SK-N-SH treated with all-trans-retinoic acid at 6 μM for 48 hours (cell line): ENCODE results near the gene MED13.

ENCODE experiments used
- ATAC-seq: fragments of 200-7000 bp; cut with Tn5 transposase; 3 replicates; pipeline ENCODE4 v1.9.1; 2020; ENCODE audit warnings: mild to moderate bottlenecking, moderate library complexity
- ARNTL ChIP-seq: fragments of 450-650 bp; formaldehyde crosslinking; IDR thresholded peaks from 2 replicates; pipeline ENCODE4 v1.5.0; 2020; ENCODE audit warnings: low read depth, mild to moderate bottlenecking, moderate library complexity, borderline replicate concordance
- BACH2 ChIP-seq: fragments of 250-450 bp; sonication (Bioruptor Pico); IDR thresholded peaks from 2 replicates; pipeline ENCODE4 v1.9.0; 2021; ENCODE audit warnings: mild to moderate bottlenecking, borderline replicate concordance
- CREB5 ChIP-seq: fragments of 250-450 bp; sonication (Bioruptor Pico); IDR thresholded peaks from 2 replicates; pipeline ENCODE4 v1.5.1; 2020; ENCODE audit warnings: low read depth, mild to moderate bottlenecking, moderate library complexity
- CSDC2 ChIP-seq: fragments of 250-450 bp; sonication (Bioruptor Pico); IDR thresholded peaks from 2 replicates; pipeline ENCODE4 v1.5.0; 2020; ENCODE audit warnings: mild to moderate bottlenecking, moderate library complexity
- CSRNP3 ChIP-seq: fragments of 250-450 bp; sonication (Bioruptor Pico); IDR thresholded peaks from 2 replicates; pipeline ENCODE4 v1.5.1; 2021; ENCODE audit warnings: mild to moderate bottlenecking, moderate library complexity
- ESRRG ChIP-seq: fragments of 250-450 bp; sonication (Bioruptor Pico); IDR thresholded peaks from 2 replicates; pipeline ENCODE4 v1.6.1; 2021; ENCODE audit warnings: mild to moderate bottlenecking
- GLIS3 ChIP-seq: fragments of 250-450 bp; sonication (Bioruptor Pico); IDR thresholded peaks from 2 replicates; pipeline ENCODE4 v1.5.0; 2020; ENCODE audit warnings: mild to moderate bottlenecking, moderate library complexity
- ISL1 ChIP-seq: fragments of 250-450 bp; sonication (Bioruptor Pico); IDR thresholded peaks from 2 replicates; pipeline ENCODE4 v2.1.2; 2022; ENCODE audit warnings: mild to moderate bottlenecking, moderate library complexity
- OSR1 ChIP-seq: fragments of 250-450 bp; sonication (Bioruptor Pico); IDR thresholded peaks from 2 replicates; pipeline ENCODE4 v1.8.0; 2022; ENCODE audit warnings: moderate library complexity, mild to moderate bottlenecking, inconsistent platforms
- PATZ1 ChIP-seq: fragments of 250-450 bp; sonication (Bioruptor Pico); IDR thresholded peaks from 2 replicates; pipeline ENCODE4 v1.8.0; 2020; ENCODE audit warnings: mild to moderate bottlenecking, moderate library complexity, borderline replicate concordance
- POU6F1 ChIP-seq: fragments of 250-450 bp; sonication (Bioruptor Pico); IDR thresholded peaks from 2 replicates; pipeline ENCODE4 v1.8.0; 2021; ENCODE audit warnings: low read depth, mild to moderate bottlenecking, moderate library complexity, borderline replicate concordance
- PPARA ChIP-seq: fragments of 250-450 bp; sonication (Bioruptor Pico); IDR thresholded peaks from 2 replicates; pipeline ENCODE4 v1.5.0; 2020; ENCODE audit warnings: mild to moderate bottlenecking, borderline replicate concordance
- RARB ChIP-seq: fragments of 250-450 bp; sonication (Bioruptor Pico); IDR thresholded peaks from 2 replicates; pipeline ENCODE4 v1.8.0; 2021; ENCODE audit warnings: mild to moderate bottlenecking, moderate library complexity
- SNAI2 ChIP-seq: fragments of 250-450 bp; sonication (Bioruptor Pico); IDR thresholded peaks from 2 replicates; pipeline ENCODE4 v1.5.0; 2020; ENCODE audit warnings: mild to moderate bottlenecking, moderate library complexity
- TCF4 ChIP-seq: fragments of 250-450 bp; sonication (Bioruptor Pico); IDR thresholded peaks from 2 replicates; pipeline ENCODE4 v1.8.0; 2021; ENCODE audit warnings: mild to moderate bottlenecking, moderate library complexity, borderline replicate concordance
- TOX ChIP-seq: fragments of 250-450 bp; sonication (Bioruptor Pico); IDR thresholded peaks from 2 replicates; pipeline ENCODE4 v1.8.0; 2021; ENCODE audit warnings: mild to moderate bottlenecking, moderate library complexity, borderline replicate concordance
- TSHZ2 ChIP-seq: fragments of 250-450 bp; sonication (Bioruptor Pico); IDR thresholded peaks from 2 replicates; pipeline ENCODE4 v1.5.0; 2020; ENCODE audit warnings: mild to moderate bottlenecking, moderate library complexity
- ZC3H10 ChIP-seq: fragments of 250-450 bp; sonication (Bioruptor Pico); IDR thresholded peaks from 2 replicates; pipeline ENCODE4 v1.5.1; 2021; ENCODE audit warnings: mild to moderate bottlenecking, moderate library complexity
- ZFP3 ChIP-seq: fragments of 250-450 bp; sonication (Bioruptor Pico); IDR thresholded peaks from 2 replicates; pipeline ENCODE4 v1.5.0; 2020; ENCODE audit warnings: mild to moderate bottlenecking, moderate library complexity
- ZFP30 ChIP-seq: fragments of 450-650 bp; formaldehyde crosslinking; IDR thresholded peaks from 2 replicates; pipeline ENCODE4 v1.5.0; 2022; ENCODE audit warnings: mild to moderate bottlenecking, moderate library complexity
- ZNF565 ChIP-seq: fragments of 450-650 bp; formaldehyde crosslinking; conservative IDR thresholded peaks from 2 replicates; pipeline ENCODE4 v1.5.0; 2020; ENCODE audit warnings: low read depth, mild to moderate bottlenecking, moderate library complexity
- ZNF70 ChIP-seq: fragments of 450-650 bp; formaldehyde crosslinking; IDR thresholded peaks from 2 replicates; pipeline ENCODE4 v1.5.0; 2020; ENCODE audit warnings: mild to moderate bottlenecking, moderate library complexity
- ZNF8 ChIP-seq: fragments of 450-650 bp; formaldehyde crosslinking; IDR thresholded peaks from 2 replicates; pipeline ENCODE4 v1.5.0; 2020; ENCODE audit warnings: mild to moderate bottlenecking, moderate library complexity

MED13 gene

GRCh38 chr17:62038248-62038647 is 26.8 kb downstream of the MED13 start:
- no peak for TF ChIP-seq OSR1 (CRISPR knock-in tag)
- TF ChIP-seq TOX (CRISPR knock-in tag): no peak
- TF ChIP-seq CSRNP3 (CRISPR knock-in tag): no peak
- TF ChIP-seq ZFP3 (CRISPR knock-in tag): no peak
- TF ChIP-seq ZNF565 (CRISPR knock-in tag): no peak
- TF ChIP-seq TSHZ2 (CRISPR knock-in tag): no peak
- no peak for TF ChIP-seq POU6F1
- no peak for TF ChIP-seq TCF4
- TF ChIP-seq RARB (CRISPR knock-in tag): no peak
- TF ChIP-seq ESRRG (CRISPR knock-in tag): no peak
- TF ChIP-seq BACH2: no peak
- TF ChIP-seq ISL1 (CRISPR knock-in tag): no peak
- no peak for TF ChIP-seq CREB5 (CRISPR knock-in tag)
- no peak for TF ChIP-seq CSDC2
- no peak for TF ChIP-seq ARNTL (CRISPR knock-in tag)
- no peak for TF ChIP-seq GLIS3
- TF ChIP-seq ZNF8 (CRISPR knock-in tag): no peak
- ATAC-seq: no peak

GRCh38 chr17:62033317-62033716 is 31.8 kb downstream of the MED13 start:
- TF ChIP-seq ESRRG (CRISPR knock-in tag): no peak
- no peak for TF ChIP-seq OSR1 (CRISPR knock-in tag)
- no peak for TF ChIP-seq ISL1 (CRISPR knock-in tag)
- no peak for TF ChIP-seq PPARA (CRISPR knock-in tag)
- TF ChIP-seq CREB5 (CRISPR knock-in tag): no peak
- no peak for TF ChIP-seq ZFP30
- TF ChIP-seq TOX (CRISPR knock-in tag): no peak
- no peak for TF ChIP-seq ZNF8 (CRISPR knock-in tag)
- TF ChIP-seq TSHZ2 (CRISPR knock-in tag): no peak
- no peak for TF ChIP-seq POU6F1
- no peak for TF ChIP-seq CSDC2
- no peak for TF ChIP-seq ZC3H10 (CRISPR knock-in tag)
- TF ChIP-seq PATZ1: no peak
- TF ChIP-seq SNAI2: no peak
- TF ChIP-seq ZFP3 (CRISPR knock-in tag): no peak
- no peak for TF ChIP-seq RARB (CRISPR knock-in tag)
- TF ChIP-seq ARNTL (CRISPR knock-in tag): no peak
- no peak for TF ChIP-seq ZNF70 (CRISPR knock-in tag)
- no peak for ATAC-seq
